H9 (cell line): ENCODE results near the gene SH3RF3. TPM values are rescaled to one million over a fixed set of nuclear protein-coding genes. Genes with fewer than 3 reads are reported as not detected.

Experiments used
- DNase-seq: peaks from one replicate; pipeline ENCODE4 v3.0.0-alpha.2; 2017
- H2AFZ ChIP-seq: one replicate; pipeline ENCODE4 v1.6.1; 2013; ENCODE audit warnings: mild to moderate bottlenecking, low read length, control low read depth, moderate library complexity
- H2AK5ac ChIP-seq: 2 replicates; pipeline ENCODE4 v1.6.1; 2013; ENCODE audit warnings: low read length, control low read depth, mixed read lengths; ENCODE audit not compliant: insufficient read length
- H2BK120ac ChIP-seq: one replicate; pipeline ENCODE4 v1.6.1; 2013; ENCODE audit warnings: low read depth, mild to moderate bottlenecking, low read length, control low read depth, inconsistent platforms; ENCODE audit not compliant: poor library complexity, severe bottlenecking
- H2BK12ac ChIP-seq: 2 replicates; pipeline ENCODE4 v1.6.1; 2013; ENCODE audit warnings: low read length, control low read depth, mixed read lengths, low read depth; ENCODE audit not compliant: insufficient read length
- H2BK15ac ChIP-seq: 2 replicates; pipeline ENCODE4 v1.6.1; 2013; ENCODE audit warnings: low read depth, low read length, control low read depth
- H2BK20ac ChIP-seq: one replicate; pipeline ENCODE4 v1.6.1; 2013; ENCODE audit warnings: low read depth, mild to moderate bottlenecking, low read length, control low read depth, inconsistent platforms; ENCODE audit not compliant: poor library complexity, severe bottlenecking
- H2BK5ac ChIP-seq: 2 replicates; pipeline ENCODE4 v1.6.1; 2013; ENCODE audit warnings: low read length, control low read depth, mixed read lengths; ENCODE audit not compliant: insufficient read length
- H3K14ac ChIP-seq: 2 replicates; pipeline ENCODE4 v1.6.1; 2013; ENCODE audit warnings: low read length, control low read depth; ENCODE audit not compliant: insufficient read depth
- H3K18ac ChIP-seq: 2 replicates; pipeline ENCODE4 v1.6.1; 2013; ENCODE audit warnings: low read depth, mild to moderate bottlenecking, mixed read lengths, low read length, control low read depth; ENCODE audit not compliant: insufficient read length
- H3K23ac ChIP-seq: 2 replicates; pipeline ENCODE4 v1.6.1; 2013; ENCODE audit warnings: low read length, control low read depth, mixed read lengths, low read depth; ENCODE audit not compliant: insufficient read length
- H3K23me2 ChIP-seq: 2 replicates; pipeline ENCODE4 v1.6.1; 2013; ENCODE audit warnings: low read depth, mild to moderate bottlenecking, mixed read lengths, low read length, control low read depth; ENCODE audit not compliant: insufficient read length, poor library complexity, severe bottlenecking
- H3K27ac ChIP-seq: 2 replicates; pipeline ENCODE4 v1.5.1; 2013; ENCODE audit warnings: low read length, control low read depth, mixed read lengths, low read depth; ENCODE audit not compliant: insufficient read length
- H3K27me3 ChIP-seq: 2 replicates; pipeline ENCODE4 v1.6.1; 2013; ENCODE audit warnings: low read length, control low read depth, inconsistent platforms; ENCODE audit not compliant: insufficient read depth
- H3K4ac ChIP-seq: 2 replicates; pipeline ENCODE4 v1.6.1; 2013; ENCODE audit warnings: low read depth, mild to moderate bottlenecking, control low read depth, inconsistent platforms, low read length, moderate library complexity
- H3K4me1 ChIP-seq: 2 replicates; pipeline ENCODE4 v1.6.1; 2013; ENCODE audit warnings: low read length, control low read depth, inconsistent platforms; ENCODE audit not compliant: insufficient read depth
- H3K4me2 ChIP-seq: 2 replicates; pipeline ENCODE4 v1.6.1; 2013; ENCODE audit warnings: low read length, control low read depth, mixed read lengths; ENCODE audit not compliant: insufficient read length, insufficient read depth
- H3K56ac ChIP-seq: 2 replicates; pipeline ENCODE4 v1.6.1; 2013; ENCODE audit warnings: low read depth, mild to moderate bottlenecking, mixed read lengths, low read length, control low read depth; ENCODE audit not compliant: insufficient read length
- H3K79me1 ChIP-seq: 2 replicates; pipeline ENCODE4 v1.6.1; 2013; ENCODE audit warnings: low read depth, mild to moderate bottlenecking, moderate library complexity, low read length, control low read depth, inconsistent platforms; ENCODE audit not compliant: insufficient read depth, poor library complexity, severe bottlenecking
- H3K79me2 ChIP-seq: 2 replicates; pipeline ENCODE4 v1.6.1; 2013; ENCODE audit warnings: low read length, control low read depth, inconsistent platforms; ENCODE audit not compliant: insufficient read depth
- H3K9ac ChIP-seq: 2 replicates; pipeline ENCODE4 v1.6.1; 2013; ENCODE audit warnings: low read length, control low read depth, mixed read lengths; ENCODE audit not compliant: insufficient read length; ENCODE audit errors: extremely low read depth
- H3K9me3 ChIP-seq: one replicate; pipeline ENCODE4 v1.6.1; 2013; ENCODE audit warnings: low read depth, low read length, inconsistent platforms; ENCODE audit not compliant: control insufficient read depth
- H3T11ph ChIP-seq: one replicate; pipeline ENCODE4 v1.6.1; 2013; ENCODE audit warnings: mild to moderate bottlenecking, low read length, control low read depth, inconsistent platforms
- H4K20me1 ChIP-seq: one replicate; pipeline ENCODE4 v1.6.1; 2013; ENCODE audit not compliant: control insufficient read depth, insufficient read length, insufficient read depth
- H4K5ac ChIP-seq: 2 replicates; pipeline ENCODE4 v1.6.1; 2013; ENCODE audit warnings: low read depth, mild to moderate bottlenecking, mixed read lengths, low read length, control low read depth; ENCODE audit not compliant: insufficient read length
- H4K8ac ChIP-seq: replicated peaks from 2 replicates; pipeline ENCODE4 v1.6.1; 2013; ENCODE audit warnings: low read length, control low read depth, mixed read lengths, low read depth; ENCODE audit not compliant: insufficient read length
- H4K91ac ChIP-seq: 2 replicates; pipeline ENCODE4 v1.6.1; 2013; ENCODE audit warnings: low read depth, mild to moderate bottlenecking, moderate library complexity, mixed read lengths, low read length, control low read depth; ENCODE audit not compliant: insufficient read length
- H3K27ac Mint-ChIP-seq, 3 experiments: 2 replicates in 2 of 3; 3 replicates in 1 of 3; pipeline ENCODE4 v1.8.0; 2020 to 2021; ENCODE audit warnings: mixed read lengths in 3 of 3, mild to moderate bottlenecking in 1 of 3, moderate library complexity in 1 of 3
- H3K27me3 Mint-ChIP-seq: 2 replicates; pipeline ENCODE4 v1.8.0; 2021; ENCODE audit warnings: low read depth, mild to moderate bottlenecking, moderate library complexity, mixed read lengths
- H3K36me3 Mint-ChIP-seq, 3 experiments: 2 replicates in 2 of 3; 3 replicates in 1 of 3; pipeline ENCODE4 v1.8.0; 2020 to 2021; ENCODE audit warnings: low read depth in 3 of 3, mixed read lengths in 3 of 3; ENCODE audit not compliant: insufficient read depth in 1 of 3
- H3K4me1 Mint-ChIP-seq, 2 experiments: 2 replicates each; pipeline ENCODE4 v1.8.0; 2020; ENCODE audit warnings: mixed read lengths in 2 of 2
- H3K4me3 Mint-ChIP-seq, 2 experiments: 2 replicates in 1 of 2; 3 replicates in 1 of 2; pipeline ENCODE4 v1.8.0; 2020 to 2021; ENCODE audit warnings: mild to moderate bottlenecking in 2 of 2, mixed read lengths in 2 of 2, moderate library complexity in 1 of 2
- H3K9me3 Mint-ChIP-seq, 2 experiments: 2 replicates in 1 of 2; 3 replicates in 1 of 2; pipeline ENCODE4 v1.8.0; 2020; ENCODE audit warnings: mild to moderate bottlenecking in 2 of 2, mixed read lengths in 2 of 2, moderate library complexity in 1 of 2
- CTCF ChIP-seq: fragments of 200-600 bp; sonication (generic); conservative IDR thresholded peaks from 3 replicates; pipeline ENCODE4 v1.8.0; 2021; ENCODE audit warnings: antibody characterized with exemption, mild to moderate bottlenecking
- WGBS: extraction: QIAGEN DNeasy Blood & Tissue Kit; methylation state at CpG from one replicate; pipeline ENCODE4 v1.1.7; 2013; ENCODE audit warnings: missing lambda C conversion rate, low lambda C conversion rate, mixed read lengths; ENCODE audit not compliant: insufficient read length; ENCODE audit errors: extremely low coverage; 5-methylcytosine and 5-hydroxymethylcytosine counted together
- total RNA-seq: library from RNA; stranded (reverse); gene quantifications from 2 replicates; pipeline ENCODE4 v1.2.1, GENCODE V29; 2021

Gene SH3RF3
- total RNA-seq, 1 experiment from 2014 or later: 0.46 TPM

- H4K5ac ChIP-seq: no peak overlapping the region
- H2BK5ac ChIP-seq: no peak overlapping the region
- no peak overlapping the region for H3K23ac ChIP-seq
- no peaks in the 10 kb centered on the region for H4K20me1 ChIP-seq
- no peak for TF ChIP-seq CTCF
- H2BK20ac ChIP-seq: no peak overlapping the region
- no peak overlapping the region for H3K27ac ChIP-seq
- no peak overlapping the region for H3K14ac ChIP-seq
- WGBS: 100% methylated on average over 3 of the region's 4 CpGs
- H3K9ac ChIP-seq: no peak overlapping the region
- no peak overlapping the region for H2AK5ac ChIP-seq
- H2BK120ac ChIP-seq: no peak overlapping the region
- Mint-ChIP-seq H3K27me3 (no peaks in the 10 kb centered on the region), H3K9me3 (no peaks in the 10 kb centered on the region), H3K4me1 (no peaks in the 10 kb centered on the region), H3K4me3 (no peak overlapping the region), H3K27ac (no peak overlapping the region), H3K36me3 (no peaks in the 10 kb centered on the region)
- H2BK12ac ChIP-seq: no peak overlapping the region
- H3K27me3 ChIP-seq: no peaks in the 10 kb centered on the region
- H3K18ac ChIP-seq: no peak overlapping the region
- H3K4ac ChIP-seq: no peak overlapping the region
- H4K8ac ChIP-seq: no peak overlapping the region
- no peak overlapping the region for H2AFZ ChIP-seq
- no peak for DNase-seq
- no peaks in the 10 kb centered on the region for H3K79me2 ChIP-seq
- no peaks in the 10 kb centered on the region for H3K79me1 ChIP-seq
- H2BK15ac ChIP-seq: no peak overlapping the region
- no peaks in the 10 kb centered on the region for H3K23me2 ChIP-seq
- no peak overlapping the region for H4K91ac ChIP-seq
- no peak overlapping the region for H3K56ac ChIP-seq
- H3T11ph ChIP-seq: no peak overlapping the region
- no peaks in the 10 kb centered on the region for H3K9me3 ChIP-seq
- no peak overlapping the region for H3K4me2 ChIP-seq
- H3K4me1 ChIP-seq: no peaks in the 10 kb centered on the region
Measured at GRCh38 chr2:109493176-109493935, 364.4 kb downstream of the SH3RF3 start.
